Stimulated activated CD8-positive, alpha-beta memory T cell treated with anti-CD3 and anti-CD28 coated beads, Interleukin-12 subunit alpha, Interleukin-12 subunit beta, amount 100 ng/mL, for 1 hour (primary cell): ENCODE measurements around the gene TLK1.

Experiments
- DNase-seq: peaks from one replicate; pipeline ENCODE4 v3.0.0-alpha.2; 2020; ENCODE audit warnings: low read depth

TLK1 gene

DNA sequence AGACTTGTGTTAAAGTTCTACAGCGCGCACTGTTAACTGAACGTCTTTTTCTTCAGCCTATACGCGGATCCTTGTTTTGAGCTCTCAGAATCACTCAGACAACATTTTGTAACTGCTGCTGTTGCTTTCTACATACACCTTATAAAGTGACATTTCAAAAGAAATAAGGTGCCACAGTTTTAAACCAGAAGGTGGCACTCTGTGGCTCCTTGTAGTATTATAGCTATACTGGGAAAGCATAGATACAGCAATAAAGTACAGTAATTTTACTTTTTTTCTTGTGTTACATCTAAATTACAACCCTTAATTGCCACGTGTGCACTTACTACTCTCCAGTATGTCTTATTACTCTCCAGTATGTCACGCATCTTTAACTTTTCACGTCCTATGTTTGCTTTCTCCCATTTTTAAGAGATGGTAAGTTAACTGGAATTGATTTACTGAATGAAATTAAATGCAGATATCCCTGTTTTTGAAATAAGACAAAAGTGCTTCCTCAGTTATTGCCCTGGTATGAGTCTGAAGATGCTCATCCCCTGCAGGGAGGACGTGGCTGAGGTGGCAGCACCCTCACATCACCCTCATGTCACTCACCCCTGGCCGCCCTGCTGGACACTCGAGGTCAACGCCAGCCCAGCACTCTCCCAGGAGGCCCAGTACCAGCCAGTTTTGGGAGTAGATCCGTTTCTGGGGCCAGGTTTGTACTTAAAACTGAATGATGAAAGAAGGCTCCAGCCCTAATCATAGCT, 193.9 kb downstream of the TLK1 start:
- DNase-seq: no peak

DNA sequence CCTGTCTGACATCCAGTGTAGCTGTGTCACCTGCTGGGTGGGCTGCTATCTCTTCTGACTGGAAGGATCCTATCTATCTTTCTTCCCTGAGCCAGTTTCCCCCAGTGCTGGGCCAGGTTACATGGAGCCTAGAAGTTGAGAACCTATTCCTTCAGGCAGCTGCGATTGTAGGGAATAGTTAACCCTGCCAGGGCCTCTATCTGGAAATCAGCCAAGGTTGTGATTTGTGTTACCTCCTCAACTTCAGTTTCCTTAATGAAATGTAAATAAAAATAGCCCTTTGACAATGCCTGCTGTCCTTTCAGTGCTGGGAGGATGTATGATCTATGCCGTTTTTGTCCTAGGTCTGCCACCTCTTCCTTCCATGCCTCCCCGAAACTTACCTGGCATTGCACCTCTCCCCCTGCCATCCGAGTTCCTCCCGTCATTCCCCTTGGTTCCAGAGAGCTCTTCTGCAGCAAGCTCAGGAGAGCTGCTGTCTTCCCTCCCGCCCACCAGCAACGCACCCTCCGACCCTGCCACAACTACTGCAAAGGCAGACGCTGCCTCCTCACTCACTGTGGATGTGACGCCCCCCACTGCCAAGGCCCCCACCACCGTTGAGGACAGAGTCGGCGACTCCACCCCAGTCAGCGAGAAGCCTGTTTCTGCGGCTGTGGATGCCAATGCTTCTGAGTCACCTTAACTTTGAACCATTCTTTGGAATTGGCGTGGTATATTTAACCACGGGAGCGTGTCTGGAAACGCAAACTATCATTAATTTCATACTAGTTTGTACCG, 195.1 kb downstream of the TLK1 start:
- DNase-seq: no peak

DNA sequence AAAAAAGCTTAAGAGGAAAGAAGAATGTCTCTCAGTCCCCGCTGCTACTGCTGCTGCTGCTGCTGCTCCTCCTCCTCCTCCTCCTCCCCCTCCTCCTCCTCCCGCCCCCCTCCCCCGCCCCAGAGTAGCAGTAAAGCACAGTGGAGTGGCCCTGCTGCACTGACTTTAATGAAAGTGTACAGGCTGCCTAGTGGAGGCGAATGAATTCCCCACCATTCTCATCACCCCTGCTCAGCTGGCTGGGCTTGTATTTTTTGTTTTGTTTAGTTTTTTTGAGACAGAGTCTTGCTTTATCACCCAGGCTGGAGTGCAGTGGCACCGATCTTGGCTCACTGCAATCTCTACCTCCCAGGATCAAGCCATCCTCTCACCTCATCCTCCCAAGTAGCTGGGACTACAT, 197.3 kb downstream of the TLK1 start:
- DNase-seq: no peak

DNA sequence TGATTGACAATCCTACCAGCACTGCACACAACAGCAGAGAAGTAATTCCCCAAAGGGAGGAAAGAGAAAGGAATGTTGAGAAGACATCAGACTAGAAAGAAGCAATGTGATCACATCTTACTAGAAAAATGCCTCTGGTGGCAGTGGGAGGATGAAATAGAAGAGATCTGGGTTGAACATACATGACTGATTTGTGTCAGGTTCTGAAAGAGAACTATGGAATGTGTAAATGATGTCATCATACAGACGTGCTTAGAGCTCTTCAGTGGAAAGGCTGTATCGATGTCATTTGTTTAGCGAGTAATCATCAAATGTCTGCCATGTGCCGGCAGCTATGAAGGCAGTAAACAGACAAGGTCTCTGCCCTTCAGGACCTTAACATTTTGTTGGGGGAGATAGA, 206.8 kb downstream of the TLK1 start:
- no peak for DNase-seq

DNA sequence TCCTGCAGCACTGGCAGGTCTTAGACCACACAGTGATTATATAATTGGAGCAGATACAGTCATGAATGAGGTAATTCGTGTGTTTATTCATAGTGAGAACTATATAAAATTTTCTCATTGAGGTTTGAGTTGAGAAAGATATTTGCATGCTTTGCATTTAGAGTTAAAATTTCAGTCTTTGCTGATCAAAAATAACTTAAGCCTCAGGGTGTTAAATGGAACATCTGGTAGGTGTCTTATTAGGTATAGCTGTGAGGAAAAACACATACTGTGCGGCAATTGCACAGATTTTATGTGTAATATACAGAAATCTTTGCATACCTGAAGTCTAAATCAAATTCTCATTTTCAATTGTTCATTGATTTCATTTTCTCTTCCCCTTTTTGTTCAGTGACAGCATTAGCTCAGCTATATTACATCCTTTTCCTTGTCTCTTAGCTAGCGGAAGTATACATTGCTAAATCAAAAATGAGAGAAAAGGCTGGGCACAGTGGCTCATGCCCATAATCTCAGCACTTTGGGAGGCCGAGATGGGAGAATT, 210.4 kb downstream of the TLK1 start:
- no peak for DNase-seq

DNA sequence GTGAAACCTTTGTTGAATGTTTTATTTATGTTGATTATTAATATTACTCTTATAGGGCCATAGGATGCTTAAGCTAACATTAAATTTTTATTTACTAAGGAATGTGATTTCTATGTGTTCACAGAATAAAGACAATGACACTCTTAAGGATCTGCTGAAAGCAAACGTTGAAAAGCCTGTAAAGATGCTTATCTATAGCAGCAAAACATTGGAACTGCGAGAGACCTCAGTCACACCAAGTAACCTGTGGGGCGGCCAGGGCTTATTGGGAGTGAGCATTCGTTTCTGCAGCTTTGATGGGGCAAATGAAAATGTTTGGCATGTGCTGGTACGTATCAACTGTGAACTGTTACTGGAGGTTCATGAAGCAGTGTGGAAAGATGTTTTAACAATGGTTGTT, 211.3 kb downstream of the TLK1 start:
- no peak for DNase-seq

DNA sequence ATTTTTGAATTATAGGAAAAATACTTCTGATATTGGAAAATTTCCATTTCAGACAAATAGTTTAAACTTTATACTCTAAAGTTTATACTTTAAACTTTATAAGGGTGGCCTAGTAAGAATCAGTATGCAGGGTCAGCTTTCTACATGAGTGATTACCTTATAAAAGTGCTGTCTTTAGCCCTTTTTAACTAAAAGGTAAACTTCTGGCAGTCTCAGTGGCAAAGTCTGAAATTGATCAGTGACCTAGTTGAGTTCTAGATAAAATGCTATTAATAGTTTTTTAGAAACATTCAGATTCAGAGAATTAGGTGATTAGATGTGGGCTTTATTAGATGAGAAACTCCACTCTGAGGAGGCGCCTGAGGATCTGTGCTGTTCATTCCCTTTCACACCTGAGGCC, 216.1 kb downstream of the TLK1 start:
- DNase-seq: no peak

DNA sequence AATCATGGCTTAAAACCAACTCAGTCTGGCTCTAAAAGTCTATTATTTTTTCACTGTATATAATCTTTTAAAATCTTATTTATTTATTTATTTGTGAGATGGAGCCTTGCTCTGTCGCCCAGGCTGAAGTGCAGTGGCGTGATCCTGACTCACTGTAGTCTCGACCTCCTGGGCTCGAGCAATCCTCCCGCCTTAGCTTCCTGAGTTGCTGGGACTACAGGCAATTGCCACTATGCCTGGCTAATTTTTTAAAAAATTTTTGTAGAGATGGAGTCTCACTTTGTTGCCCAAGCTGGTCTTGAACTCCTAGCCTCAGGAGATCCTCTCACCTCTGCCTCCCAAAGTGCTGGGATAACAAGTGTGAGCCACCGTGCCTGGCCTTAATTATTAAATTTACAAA, 217.1 kb downstream of the TLK1 start:
- no peak for DNase-seq

DNA sequence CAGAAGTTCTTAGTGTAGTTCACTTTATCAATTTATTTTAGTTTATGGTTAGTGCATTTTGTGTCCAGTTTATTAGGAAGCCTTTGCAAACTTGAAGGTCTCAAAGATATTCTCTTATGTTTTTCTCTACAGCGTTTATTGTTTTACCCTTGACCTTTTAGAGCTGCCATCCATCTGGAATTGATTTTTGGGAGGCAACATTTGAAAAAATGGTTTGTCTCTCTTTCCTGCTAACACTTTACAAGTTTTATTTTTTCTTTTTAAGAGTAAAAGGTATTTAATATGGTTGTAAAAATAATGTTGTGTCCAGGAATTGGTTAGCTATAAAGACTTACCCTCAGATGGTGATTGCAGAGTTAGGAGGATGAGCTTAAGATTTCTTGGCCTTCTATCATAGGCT, 217.7 kb downstream of the TLK1 start:
- DNase-seq: no peak

DNA sequence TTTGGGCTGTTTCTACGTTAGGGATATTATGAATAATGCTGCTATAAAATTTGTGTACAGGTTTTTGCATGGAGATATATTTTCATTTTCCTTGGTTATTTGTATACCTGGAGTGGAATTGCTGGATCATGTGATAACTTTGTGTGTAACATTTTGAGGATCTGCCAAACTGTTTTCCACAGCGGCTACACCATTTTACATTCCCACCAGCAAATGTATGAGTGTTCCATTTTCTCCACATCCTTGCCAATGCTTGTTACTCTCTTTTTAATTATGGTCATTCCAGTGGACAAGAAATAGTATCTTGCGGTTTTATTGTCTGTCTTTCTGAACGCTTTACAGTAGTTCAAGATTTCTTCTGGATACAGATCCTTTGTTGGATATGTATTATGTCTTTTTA, 218.1 kb downstream of the TLK1 start:
- DNase-seq: no peak
